ENCODE data around the gene PIGO.

The PIGO gene

DNA sequence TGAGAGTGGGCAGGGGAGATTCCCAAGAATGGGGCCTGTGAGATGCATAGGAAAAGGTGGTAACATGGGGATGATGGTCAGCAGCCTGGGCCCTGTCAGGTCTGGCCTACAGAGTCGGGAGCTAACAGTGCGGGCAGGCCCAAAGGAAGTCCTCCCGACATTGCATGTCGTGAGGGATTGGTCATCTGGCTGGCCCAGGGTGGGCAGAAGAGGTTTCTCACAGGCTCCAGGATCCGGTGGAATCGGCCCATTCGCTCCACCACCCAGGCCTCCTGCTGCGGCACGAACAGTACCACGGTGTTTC lies 6.0 kb upstream of the PIGO start:
- TF ChIP-seq, protein P1, sequence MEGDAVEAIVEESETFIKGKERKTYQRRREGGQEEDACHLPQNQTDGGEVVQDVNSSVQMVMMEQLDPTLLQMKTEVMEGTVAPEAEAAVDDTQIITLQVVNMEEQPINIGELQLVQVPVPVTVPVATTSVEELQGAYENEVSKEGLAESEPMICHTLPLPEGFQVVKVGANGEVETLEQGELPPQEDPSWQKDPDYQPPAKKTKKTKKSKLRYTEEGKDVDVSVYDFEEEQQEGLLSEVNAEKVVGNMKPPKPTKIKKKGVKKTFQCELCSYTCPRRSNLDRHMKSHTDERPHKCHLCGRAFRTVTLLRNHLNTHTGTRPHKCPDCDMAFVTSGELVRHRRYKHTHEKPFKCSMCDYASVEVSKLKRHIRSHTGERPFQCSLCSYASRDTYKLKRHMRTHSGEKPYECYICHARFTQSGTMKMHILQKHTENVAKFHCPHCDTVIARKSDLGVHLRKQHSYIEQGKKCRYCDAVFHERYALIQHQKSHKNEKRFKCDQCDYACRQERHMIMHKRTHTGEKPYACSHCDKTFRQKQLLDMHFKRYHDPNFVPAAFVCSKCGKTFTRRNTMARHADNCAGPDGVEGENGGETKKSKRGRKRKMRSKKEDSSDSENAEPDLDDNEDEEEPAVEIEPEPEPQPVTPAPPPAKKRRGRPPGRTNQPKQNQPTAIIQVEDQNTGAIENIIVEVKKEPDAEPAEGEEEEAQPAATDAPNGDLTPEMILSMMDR (IDR thresholded peaks at IDR 0.05; ENCODE audit: low read depth, low read length, missing control alignments), result no peak
- DNase-seq (ENCODE audit: low read depth), result no peak

DNA sequence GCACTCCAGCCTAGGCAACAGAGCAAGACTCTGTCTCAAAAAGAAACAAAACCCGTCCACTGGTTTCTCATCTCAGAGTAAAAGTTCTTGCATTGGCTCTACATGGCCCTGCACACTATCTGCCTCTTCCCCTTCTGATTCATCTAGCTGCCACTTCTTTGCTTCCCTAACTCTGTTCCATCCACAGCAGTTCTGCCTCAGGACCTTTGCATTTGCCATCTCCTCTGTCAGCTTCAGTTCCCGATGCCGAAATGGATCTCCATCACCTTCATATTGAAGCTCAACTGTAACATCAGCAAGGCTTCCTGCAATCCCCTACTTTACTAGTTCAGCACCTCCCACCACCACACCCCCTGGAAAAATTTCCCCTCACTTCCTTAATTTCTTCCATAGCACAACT lies 1.2 kb upstream of the PIGO start:
- H3K4me3 ChIP-seq (ENCODE audit: low read depth, low read length), result no peak overlapping the region
- DNase-seq (ENCODE audit: low read depth), result no peak
- TF ChIP-seq, protein P1 (IDR thresholded peaks at IDR 0.05; ENCODE audit: low read depth, low read length, missing control alignments), result no peak

More for the DNA sequence above, 6.0 kb upstream of the PIGO start:
- peak overlapping the region; percentile 73 for H3K4me3 ChIP-seq (ENCODE audit: low read depth, low read length)

DNA sequence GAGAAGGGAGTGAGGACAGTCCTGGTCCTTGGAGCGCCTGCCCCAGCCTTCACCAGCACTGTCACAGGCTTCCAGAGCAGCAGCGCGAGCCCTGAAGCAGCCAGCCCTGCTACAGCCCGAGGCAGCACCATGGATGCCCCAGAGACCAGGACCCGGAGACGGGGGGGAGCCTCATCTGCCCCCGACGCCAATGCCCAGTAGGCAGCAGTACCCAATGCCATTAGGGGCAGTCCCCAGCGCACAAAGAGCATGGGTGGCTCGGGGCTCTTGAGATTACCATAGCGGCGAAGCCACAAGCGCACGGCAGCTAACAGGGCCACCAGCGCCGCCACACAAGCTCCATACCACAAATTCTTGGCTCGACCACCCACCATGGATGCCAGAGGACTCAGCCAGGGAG lies 4.9 kb downstream of the PIGO start:
- no peak overlapping the region for H3K4me3 ChIP-seq (ENCODE audit: low read depth, low read length)
- TF ChIP-seq, protein P1 (IDR thresholded peaks at IDR 0.05; ENCODE audit: low read depth, low read length, missing control alignments), result no peak
- DNase-seq (ENCODE audit: low read depth), result no peak

DNA sequence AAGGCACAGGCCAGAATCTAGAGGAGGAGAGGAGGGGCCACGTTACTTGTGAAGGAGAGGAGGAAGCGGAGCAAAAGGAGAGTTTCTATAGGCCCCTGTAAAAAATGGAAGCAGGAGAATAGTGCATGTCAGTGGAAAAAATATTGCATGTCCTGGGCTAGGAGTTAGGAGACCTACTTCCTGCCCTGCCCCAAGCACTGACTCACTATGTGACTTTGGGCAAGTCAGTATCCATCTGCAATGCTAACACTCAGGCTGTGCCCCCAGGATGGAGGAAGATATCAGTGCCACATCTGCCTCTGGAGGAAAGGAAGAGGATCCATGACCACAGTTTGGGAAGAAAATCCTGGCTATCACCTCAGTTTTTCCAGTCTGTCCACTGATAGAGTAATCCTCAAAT lies 7.0 kb downstream of the PIGO start:
- no peak for DNase-seq (ENCODE audit: low read depth)
- H3K4me3 ChIP-seq (ENCODE audit: low read depth, low read length), result no peak overlapping the region
- TF ChIP-seq, protein P1 (IDR thresholded peaks at IDR 0.05; ENCODE audit: low read depth, low read length, missing control alignments), result no peak

DNA sequence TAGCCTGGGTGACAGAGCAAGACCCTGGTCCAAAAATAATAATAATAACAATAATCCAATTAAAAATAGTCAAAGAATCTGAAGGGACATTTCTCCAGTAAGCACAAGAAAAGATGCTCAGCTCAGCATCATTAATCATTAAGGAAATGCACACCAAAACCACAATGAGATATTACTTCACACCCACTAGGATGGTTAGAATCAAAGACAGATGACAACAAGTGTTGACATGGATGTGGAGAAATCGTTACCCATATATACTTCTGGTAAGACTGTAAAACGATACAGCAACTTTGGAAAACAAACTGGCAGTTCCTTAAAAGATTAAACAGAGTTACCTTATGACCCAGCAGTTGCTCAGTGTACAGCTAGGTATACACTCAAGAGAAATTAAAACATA lies 11.3 kb downstream of the PIGO start:
- no peak overlapping the region for H3K4me3 ChIP-seq (ENCODE audit: low read depth, low read length)
- TF ChIP-seq, protein P1 (IDR thresholded peaks at IDR 0.05; ENCODE audit: low read depth, low read length, missing control alignments), result no peak
- DNase-seq (ENCODE audit: low read depth), result no peak

DNA sequence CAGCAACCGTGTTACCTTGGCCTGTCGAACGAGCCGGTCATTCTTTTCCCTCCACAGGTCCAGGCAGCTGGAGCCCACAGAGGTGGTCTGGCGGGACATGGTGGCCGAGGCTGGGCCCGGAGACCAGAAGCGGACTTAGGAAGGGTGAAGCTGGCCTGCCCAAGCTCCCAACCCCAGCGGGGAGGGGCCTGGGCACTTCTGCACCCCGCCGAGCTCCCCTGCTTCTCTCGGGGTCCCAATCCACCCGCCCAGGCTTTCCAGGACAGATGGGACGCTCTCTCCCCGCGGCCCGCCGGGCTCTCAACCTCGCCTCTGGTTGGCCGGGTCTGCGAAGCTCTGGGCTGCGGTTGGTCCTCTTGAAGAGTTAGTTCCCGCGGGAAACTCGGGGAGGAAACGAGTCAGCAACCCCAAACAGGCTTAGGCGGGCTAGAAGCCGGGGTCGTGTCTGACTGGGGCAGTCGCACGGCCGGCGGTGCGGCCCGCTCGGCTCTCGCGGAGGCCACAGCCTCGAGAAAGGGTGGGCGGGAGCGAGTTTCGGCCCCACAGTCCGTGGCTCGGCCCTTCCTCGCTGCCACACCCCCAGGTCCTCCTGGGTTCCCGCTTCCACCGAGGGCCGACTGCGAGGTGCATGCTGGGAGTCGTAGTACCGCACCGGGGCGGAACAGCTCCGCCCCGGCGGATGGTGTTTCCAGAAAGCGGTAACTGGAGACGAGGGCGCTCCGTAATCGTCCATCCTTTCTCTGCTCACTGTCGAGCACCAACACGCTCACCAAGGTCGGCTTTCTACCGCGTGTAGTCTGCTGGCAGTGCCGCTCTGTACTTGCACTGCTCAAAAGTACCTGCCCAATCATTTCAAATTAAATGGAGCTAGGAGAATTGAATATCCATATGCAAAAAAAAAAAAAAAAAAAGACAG lies 16.7 kb downstream of the PIGO start, which contains the start of gene FANCG:
FANCG (minus strand) TSS at position 517 of the 916 bp plus-strand sequence; CDS start at position 99, 418 bp downstream.
- H3K4me3 ChIP-seq (ENCODE audit: low read depth, low read length), result peak within 1 kb of the TSS; percentile 84
- peak; percentile 81 for DNase-seq (ENCODE audit: low read depth)
- TF ChIP-seq, protein P1 (IDR thresholded peaks at IDR 0.05; ENCODE audit: low read depth, low read length, missing control alignments), result no peak

DNA sequence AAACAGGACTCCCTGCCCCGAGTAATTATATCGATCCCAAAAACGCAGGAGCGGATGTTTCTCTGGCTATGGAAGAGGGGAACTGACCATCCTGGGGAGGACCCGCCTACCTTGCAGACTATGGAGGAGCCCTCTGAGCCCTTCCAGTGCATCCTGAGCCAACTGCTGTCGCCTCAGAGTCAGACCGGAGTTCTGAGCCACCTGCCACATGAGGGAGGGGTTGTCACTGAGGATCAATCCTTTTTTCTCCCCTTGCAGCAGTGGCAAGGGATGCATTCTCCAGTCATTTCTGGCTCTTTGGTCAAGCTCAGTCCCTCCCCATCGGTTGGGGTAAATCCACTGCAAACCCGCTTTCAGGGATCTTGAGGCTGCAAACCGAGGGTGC lies 17.4 kb downstream of the PIGO start:
- no peak for DNase-seq (ENCODE audit: low read depth)
- H3K4me3 ChIP-seq (ENCODE audit: low read depth, low read length), result peak overlapping the region; percentile 84
- TF ChIP-seq, protein P1 (IDR thresholded peaks at IDR 0.05; ENCODE audit: low read depth, low read length, missing control alignments), result no peak

Data from GM12864 (cell line).